Kidney capillary endothelial cell (primary cell): Measurements from ENCODE around the gene CDK5RAP1.

Source experiments
- DNase-seq: peaks from one replicate; pipeline ENCODE4 v3.0.0-alpha.2; 2018; ENCODE audit warnings: low spot score

CDK5RAP1 gene

DNA sequence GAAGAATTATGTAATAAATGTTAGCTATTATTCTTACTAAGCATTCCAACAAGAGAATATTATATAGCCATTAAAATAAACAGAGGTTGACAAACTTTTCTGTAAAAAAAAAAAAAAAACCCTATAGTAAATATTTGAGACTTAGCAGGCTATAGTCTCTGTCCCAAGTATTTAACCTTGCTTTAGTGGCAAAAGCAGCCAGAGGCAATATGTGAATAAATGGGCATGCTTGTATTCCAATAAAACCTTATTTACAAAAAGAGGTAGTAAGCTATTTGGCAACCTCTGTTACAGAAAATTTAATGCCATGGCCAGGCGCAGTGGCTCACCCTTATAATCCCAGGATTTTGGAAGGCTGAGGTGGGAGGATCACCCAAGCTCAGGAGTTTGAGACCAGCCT is 14.6 kb downstream of the CDK5RAP1 start:
- no peak for DNase-seq

DNA sequence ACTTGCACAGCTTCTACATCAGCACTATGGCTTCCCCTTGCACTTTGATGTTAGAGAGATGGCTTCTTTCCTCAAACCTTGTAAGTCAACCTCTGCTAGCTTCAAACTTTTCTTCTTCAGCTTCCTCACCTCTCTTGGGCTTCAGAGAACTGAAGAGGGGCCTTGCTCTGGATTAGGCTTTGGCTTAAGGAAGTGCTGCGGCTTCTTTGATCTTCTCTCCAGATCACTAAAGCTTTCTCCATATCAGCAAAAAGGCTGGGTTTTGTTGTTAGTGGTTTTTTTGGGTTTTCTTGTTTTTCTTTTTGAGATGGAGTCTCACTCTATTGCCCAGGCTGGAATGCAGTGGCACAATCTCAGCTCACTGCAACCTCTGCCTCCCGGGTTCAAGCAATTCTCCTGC is 24.0 kb downstream of the CDK5RAP1 start:
- no peak for DNase-seq

DNA sequence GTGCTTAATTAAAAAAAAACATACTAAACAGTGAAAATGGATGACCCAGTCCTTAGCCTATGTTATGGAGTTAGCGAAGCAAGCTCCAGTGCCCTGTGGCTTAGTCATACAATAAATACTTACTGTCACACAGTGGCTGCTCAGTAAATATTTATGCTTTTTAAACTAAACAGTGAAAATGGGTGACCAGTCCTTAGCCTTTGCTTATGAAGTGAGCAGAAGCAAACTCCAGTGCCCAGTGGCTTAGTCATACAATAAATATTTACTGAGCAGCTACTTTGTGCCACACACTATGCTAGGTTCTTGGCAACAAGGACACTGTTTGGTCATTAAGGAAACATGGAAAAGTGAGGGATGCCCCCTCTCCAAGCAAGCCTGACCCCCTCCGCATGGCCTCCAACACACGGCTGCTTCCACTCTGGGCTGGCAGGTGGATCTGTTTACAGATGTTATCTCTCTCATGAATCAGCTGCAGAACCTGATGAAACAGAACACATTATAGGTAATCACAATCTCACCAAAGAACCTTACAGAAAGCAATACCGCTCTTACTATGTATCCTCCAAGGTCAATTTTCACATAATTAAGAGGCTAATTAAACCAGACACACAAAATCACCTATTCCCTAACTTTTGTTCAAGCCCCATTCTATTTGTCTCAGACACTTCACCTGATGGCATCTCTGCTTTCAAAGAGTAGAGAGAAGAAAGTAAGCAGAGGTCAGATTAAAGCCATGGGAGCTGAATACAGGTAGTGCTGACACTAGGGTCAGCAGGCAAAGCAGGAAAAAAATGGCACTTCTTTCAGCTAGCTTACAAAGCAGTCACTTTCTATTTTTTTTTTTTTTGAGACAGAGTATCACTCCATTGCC is 27.3 kb downstream of the CDK5RAP1 start:
- DNase-seq = no peak

DNA sequence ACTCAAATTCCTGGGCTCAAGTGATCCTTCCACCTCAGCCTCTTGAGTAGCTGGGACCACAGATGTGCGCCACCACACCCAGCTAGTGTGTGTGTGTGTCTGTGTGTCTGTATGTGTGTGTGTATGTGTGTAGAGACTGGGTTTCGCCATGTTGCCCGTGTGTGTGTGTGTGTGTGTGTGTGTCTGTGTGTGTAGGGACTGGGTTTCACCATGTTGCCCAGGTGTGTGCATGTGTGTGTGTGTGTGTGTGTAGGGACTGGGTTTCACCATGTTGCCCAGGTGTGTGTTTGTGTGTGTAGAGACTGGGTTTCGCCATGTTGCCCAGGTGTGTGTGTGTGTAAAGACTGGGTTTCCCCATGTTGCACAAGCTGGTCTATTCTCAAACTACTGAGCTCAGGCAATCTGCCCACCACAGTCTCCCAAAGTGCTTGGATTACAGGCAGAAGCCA is 28.3 kb downstream of the CDK5RAP1 start:
- no peak for DNase-seq

DNA sequence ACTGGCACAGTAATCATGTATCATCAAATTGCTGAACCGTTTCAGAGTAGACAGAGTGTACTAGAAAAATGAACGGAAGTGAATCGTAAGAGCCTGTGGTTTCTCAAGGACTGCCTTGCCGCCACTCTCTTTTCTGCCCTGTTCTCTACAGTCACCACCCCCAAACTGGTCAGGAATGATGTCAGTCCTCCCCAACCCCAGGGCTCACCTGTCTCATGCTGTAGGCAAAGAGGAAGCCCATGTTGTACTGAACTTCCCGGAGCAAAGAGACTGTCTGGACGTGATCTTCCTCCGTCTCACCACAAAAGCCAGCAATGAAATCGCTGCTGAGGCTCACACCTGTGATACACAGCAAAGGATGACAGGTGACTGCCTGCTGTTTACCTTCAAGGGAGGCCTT is 31.0 kb downstream of the CDK5RAP1 start:
- DNase-seq = no peak

DNA sequence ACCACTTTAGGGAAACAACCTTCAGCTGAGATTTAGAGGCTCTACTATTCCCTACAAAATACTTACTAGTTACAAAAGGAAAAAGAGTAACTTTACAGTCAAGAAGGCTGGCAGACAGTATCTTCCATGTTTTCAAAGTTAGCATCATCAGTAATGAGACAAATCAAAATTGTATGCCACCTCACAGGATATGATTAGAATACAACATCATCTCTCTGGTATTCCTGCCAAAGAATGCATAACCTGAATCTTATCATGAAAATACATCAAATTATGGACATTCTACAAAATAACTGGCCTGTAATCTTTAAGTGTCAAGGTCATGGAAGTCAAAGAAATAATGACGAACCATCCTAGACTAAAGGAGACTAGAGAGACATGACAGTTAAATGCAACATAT is 38.4 kb downstream of the CDK5RAP1 start:
- DNase-seq = peak; percentile 11

DNA sequence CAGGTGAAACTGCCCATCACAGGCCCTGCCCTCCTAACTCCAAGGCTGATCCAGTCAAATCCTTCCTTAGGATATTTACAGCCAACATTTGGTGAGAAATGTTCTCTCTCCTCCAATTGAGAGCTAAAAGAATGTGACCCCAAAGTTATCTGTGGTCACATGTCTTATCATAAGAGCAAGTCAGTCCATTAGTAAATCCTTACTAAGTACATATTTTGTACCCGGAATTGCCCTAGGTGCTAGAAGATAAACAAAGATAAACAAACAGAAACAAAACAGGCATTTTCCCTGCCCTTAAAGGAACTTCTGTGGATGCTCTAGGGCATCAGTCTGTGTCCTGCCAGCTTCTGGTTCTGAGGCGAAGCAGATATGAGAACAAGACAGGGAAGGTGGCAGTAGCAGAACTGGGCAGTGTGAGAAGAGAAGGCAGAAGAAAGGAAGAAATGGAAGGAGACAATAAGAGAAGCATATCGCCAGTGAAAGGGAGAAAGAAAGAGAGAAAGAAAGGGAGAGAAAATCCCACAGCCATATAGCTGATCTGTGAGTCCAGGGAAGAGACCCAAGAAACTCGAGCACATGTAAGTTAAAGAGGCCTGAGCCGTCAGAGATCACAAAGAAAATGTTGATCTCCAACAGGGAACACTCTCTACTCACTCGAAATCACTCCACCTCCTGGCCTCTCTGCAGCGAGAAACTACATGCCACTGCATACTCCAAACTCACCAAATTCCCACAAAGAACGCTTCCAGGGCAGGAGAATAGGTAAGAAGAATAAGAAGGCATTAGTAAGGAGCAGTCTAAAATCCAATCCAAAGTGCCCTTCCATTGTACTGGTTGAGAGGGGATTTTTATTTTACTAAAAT is 41.7 kb downstream of the CDK5RAP1 start:
- no peak for DNase-seq

DNA sequence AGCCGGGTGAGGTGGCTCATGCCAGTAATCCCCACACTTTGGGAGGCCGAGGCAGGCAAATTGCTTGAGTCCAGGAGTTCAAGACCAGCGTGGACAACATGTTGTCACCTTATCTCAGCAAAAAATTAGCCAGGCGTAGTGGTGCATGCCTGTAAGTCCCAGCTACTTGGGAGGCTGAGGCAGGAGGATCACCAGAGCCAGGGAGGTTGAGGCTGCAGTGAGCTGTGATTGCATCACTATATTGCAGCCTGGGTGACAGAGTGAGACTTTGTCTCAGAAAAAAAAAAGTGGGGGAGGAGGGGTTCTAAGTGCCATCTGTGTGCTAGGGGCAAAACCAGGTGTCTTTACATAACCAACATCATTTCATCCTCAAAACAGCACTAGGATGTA is 48.3 kb downstream of the CDK5RAP1 start:
- no peak for DNase-seq

DNA sequence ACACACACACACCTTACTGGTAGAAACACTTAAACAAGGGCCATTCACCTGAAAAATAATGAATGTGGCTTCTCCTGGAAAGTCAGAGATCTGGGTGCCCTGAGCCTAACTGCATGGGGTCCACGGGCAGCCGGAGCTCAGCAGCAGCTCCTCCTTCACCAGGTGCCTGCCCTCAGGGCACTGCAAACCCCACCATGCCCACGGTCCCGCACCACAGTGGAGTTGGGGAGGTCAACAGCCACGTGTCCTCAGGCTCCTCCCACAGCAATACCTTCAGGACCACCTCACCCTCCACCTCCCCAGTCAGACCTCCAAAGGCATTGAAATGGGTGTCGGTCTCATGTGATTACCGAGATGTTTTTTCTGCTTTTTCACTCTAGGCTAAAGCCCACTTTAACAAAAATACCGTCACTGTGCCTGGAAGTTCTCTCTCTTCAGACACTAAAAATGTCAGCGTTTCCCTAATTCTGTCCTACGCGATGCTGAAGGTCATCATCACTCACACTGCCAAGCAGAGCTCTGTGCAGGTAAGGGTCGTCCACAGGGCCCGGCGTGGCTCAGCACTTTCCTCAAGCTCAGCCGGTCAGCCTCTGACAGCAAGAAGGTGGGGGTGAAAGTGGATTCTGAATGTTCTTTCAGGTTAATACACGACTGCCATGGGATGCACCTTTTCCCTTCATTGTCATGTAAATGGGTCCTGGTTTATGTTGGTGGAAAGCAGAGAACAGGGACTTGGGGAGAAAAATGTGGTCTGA is 48.9 kb downstream of the CDK5RAP1 start:
- DNase-seq = no peak

DNA sequence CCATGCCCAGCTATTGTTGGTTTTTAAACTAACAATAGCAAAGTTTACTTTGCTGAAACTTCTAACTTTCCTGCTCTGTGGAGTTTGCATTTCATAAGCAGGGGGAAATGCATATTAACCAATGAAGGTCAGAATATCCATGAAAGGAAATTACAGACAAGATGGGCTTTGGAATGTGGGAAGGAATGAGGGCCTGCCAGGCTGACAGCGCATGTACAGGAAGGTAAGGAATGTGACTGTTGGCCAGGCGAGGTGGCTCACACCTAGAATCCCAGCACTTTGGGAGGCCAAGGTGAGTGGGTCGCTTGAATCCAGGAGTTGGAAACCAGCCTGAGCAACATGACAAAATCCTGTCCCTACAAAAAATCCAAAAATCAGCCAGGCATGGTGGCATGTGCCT is 49.6 kb downstream of the CDK5RAP1 start:
- no peak for DNase-seq

DNA sequence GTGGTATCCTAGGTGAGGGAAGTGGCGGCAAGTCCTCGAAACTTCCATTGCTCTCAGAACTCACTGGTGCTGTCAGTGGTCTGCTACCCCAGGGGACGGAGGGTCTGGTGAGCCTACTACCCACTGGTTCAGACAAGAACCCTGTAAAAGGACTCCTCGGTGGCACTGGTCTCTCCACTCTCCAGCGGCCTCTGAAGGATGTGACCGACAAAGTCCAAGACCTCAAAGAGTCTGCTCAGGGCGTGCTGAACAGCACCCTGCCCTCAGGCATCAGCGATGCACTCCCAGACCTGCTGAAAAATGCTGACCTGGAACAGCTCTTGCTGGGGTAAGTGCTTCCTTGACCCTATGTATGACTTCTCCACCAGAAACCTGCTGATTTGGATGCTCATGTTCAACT is 51.8 kb downstream of the CDK5RAP1 start:
- DNase-seq = no peak

DNA sequence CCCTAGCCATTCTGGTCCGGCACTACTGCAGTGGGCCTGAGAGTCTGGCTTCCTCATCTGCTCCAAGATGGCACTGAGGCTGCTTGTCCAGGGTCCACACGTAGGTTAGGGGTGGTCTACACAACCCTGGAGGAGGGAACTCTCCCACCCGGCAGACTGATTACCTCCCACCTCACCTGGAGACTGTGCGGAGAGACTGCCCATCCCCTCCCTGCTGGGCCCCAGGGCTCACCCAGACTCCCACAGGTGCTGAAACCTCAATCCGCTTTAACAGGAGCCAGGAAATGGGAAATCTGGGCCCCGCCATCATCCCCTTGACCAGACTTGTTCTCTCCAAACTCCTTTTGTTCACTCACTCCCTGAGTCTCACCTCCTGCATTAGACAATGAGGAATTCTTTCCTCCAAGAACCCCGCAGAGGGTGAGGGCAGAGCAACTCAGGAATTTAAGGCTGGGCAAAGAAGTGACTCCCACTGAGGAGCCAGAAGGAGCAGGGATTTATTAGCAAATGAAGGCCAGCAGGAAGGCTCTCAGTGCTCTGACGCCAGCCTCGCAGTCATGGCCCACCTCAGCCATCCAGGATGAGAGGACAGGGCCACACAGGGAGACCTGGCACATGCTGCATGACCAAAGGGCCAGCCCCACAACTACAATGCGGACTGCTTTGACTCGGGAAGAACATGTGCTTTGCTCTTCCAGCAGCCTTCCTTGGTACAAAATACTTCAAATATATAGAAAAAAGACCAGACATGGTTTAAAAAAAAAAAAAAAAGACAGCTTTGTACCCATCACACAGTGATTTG is 53.0 kb downstream of the CDK5RAP1 start:
- DNase-seq = no peak

DNA sequence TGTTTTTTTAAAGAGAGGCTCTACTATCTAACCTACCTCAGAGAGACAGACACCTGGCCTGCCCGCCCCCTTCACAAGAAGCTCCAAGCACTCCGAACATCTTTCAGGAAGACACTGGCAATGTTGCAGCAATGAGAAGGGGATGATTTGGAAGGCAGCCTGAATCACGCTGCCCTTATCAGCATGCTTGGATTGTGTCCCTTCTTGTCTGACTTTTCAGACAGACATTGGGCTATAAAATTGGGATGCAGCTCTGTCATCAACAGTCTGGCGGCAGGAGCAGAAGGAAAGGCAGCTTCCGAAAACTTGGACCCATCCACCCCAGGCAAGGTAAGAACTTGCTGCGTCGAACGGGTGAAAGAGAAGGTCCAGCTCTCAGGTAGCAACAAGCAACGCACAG is 56.0 kb downstream of the CDK5RAP1 start:
- no peak for DNase-seq

DNA sequence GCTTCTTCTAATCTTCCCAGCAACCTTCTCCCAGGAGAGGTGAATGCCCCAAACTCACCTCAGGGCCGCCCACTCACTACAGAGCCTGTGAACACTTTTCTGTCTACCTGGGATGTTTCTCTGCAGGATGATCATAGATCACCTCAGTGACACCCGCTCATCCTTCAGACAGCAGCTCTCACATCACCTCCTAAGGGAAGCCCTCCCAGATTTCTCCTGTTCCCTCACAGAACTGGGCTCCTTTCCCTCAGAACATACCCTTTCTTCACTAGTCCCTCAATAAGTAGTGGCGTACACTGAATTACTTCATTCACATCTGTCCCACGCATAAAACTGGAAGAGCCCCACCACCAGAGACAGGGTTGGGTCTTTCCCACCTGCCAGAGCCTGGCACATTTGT is 57.8 kb downstream of the CDK5RAP1 start:
- no peak for DNase-seq

DNA sequence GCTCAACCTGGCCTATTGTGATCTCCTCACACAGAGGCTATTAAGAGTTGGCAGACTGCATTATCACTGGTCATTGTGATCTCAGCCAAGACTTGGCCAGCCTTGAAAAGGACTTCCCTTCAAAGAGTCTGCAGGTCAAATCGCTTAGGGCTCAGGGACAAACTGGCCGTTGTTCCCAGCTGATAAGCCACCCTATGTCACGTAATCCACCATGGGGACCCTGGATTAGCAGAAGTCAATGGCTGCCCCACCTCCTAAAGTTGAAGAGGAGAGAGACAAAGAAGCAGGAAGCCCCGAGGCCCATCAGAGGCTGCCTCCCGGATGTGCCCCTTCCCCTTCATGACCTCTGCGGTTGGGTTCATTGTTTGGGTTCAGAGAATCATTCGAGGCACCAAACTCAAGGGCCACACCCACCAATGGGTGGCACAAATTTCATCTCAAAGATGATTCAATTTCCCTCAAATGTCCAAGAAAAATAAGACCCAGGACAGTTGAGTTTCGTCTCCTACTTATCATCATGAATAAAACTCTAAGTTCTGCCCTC is 61.7 kb downstream of the CDK5RAP1 start:
- no peak for DNase-seq

DNA sequence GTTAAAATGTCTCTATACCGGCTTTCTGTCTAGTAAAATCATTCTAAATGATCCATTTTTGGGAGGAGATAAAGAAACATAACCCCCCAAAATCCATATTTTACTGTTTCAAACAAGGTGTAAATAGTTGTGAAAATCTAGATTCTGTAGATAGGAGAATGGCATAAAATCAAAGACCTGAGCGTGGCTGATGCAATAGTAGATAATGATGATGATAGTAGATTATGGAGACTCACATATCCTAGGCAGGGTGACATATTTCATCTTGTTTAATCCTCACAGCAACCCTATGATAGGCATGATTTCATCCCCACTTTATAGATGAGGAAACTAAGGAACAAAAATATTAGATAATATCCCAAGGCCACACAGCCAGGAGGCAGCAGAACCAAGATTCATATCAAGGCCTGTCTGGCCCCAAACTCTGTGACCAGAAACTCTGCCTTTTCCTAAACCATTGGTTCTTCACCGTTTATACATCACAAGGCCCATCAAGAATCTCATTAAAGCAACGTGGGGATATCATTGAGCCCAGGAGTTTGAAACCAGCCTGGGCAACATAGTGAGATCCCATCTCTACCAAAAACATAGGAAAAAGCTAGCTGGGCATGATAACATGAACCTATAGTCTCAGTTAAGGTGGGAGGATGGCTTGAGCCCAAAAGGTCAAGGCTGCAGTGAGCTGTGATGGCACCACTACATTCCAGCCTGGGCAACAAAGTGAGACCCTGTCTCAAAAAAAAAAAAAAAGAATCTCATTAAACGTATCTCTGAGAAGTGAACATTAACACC is 62.7 kb downstream of the CDK5RAP1 start:
- DNase-seq = no peak

DNA sequence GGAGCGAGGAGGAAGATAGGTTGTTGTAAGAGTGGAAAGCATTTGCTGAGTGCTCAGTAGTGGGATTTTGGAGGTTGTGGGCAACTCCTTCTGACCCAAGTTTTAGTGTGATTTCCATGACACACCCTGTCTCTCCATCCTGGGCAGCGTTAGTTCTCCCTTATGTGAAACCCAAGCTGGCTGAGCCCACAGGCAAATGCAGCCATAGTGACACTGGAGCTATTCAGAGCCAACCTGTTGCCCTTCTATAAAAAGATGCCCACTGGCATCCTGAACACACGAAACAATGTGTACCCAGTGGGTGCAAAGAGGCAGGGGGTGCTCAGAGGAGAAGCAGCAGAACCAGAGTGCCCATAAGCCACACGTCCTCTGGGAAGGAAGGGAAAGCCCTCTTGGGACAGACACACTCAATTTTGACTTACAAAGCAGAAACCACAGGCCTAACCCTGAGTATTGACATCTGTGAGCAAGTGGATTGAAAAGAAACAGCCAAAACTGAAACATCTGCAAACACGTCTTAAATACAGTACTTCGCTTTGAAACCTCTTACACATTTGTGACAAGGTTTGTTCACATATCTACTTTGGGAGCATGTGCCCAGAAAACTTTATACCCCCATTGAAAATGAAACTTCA is 63.7 kb downstream of the CDK5RAP1 start:
- DNase-seq = no peak

DNA sequence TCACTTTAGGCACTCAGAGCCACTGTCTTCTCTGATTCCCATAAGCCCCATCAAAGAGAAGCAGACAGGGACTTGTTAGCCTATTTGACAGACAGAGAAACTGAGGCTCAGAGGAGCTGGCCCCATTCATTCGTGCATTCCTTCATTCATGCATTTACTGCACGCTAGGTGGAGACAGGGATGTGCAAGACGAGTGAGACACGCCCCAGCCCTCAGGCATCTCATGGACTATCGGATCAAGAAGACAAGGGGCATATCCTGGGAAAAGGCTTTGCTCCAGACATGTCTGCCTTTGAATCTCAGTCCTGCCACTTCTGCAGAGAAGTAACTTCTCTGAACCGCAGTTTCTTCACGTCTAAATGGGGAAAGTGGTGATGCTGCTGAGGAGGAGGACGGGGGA is 64.2 kb downstream of the CDK5RAP1 start:
- no peak for DNase-seq

DNA sequence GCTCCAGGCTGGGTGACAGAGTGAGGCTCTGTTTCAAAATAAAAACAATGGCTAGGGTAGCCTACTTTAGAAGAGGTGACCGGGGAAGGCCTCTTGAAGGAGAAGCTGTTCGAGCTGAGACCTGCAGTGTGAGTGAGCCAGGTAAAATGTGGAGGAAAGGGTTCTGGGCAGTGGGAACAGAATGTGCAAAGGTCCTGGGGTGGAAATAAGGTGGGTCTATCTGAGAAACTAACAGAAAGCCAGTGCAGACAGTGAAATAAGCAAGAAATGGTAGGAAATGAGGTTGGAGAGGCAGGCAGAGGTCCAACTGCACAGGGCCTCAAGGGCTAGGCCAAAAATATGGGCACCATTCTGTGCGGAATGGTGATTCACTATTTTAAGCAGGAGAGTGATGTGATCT is 64.9 kb downstream of the CDK5RAP1 start:
- DNase-seq = no peak

DNA sequence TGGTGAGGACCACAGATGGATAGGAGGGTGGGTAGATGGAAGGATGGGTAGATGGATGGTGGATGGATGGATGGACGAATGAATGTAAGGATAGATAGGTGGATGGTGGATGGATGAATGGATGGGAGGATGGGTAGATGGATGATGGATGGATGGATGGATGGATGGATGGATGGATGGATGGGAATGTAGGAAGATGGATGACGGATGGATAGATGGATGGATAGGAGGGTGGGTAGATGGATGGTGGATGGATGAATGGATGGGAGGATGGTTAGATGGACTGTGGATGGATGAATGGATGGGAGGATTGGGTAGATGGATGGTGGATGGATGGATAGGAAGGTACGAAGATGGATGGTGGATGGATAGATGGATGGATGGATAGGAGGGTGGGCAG is 67.2 kb downstream of the CDK5RAP1 start:
- no peak for DNase-seq
